OCI-M2 (cell line): ENCODE results near the gene TMEM154.

Source experiments
- DNase-seq: peaks from one replicate; lab custom pipeline; 2025; ENCODE audit not compliant: unreplicated experiment; lab: John Stamatoyannopoulos, UW

TMEM154 gene

GRCh38 chr4:152594978-152595925 is 84.5 kb downstream of the TMEM154 start:
- no peak for DNase-seq

- no peak for DNase-seq
Observed at GRCh38 chr4:152594057-152594456, 85.7 kb downstream of the TMEM154 start.

GRCh38 chr4:152591876-152592275 is 87.9 kb downstream of the TMEM154 start:
- no peak for DNase-seq

DNA sequence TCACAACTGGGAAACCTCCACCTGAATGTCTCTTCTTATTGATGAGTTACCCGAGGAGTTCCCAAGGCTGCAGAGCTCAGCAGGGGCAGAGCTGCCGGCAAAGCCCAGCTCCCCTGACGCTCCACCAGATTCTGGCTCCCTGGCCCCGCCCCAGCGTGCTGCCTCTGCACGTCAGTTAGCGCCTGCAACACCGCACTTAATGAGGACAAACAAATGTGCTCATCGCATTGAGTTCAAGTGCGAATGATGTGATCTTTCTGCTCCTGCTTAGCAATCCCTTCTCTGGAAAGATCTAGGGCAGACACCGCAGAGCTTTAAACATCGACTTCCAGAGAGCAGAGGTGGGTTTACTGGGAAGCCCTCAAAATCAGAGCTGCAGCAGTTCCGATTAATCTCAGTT is 88.4 kb downstream of the TMEM154 start:
- no peak for DNase-seq

DNA sequence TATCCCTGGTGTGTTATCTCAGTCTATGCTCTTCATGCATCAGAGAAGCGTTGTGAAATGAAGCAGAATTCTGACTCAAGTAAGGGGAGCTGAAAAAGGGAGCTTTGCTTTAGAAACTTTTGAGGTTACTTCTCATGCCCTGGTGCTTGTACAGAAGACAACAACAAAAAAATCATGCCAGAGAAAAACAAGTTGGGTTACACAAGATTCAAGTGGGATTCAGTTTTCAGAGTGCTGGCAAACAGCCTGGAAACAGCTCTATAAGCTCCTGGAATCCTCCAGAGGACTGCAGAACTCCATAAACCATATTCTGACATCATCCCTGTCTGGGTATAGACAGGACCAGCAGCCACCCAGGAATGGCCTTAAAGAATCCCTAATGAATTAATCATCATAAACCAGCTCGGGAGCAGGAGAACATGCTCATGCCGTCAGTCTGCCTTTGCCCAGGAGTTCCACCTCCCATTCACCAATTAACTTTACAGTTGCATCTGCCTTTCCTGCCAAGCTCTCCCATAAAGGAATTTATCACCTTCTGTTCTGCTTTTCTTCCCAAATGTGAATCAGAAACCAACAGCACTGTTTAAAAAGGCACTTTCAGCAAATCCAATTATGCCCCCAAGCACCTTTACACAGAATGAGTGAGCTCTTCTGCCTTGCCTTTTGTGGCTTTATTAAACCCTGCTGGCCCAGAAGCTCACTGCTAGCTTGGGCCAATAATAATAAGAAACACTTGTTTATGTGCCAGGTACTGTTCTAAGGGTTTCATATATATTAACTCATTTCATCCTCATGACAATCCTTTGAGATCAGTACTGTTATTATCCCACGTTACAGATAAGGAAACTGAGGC is 89.4 kb downstream of the TMEM154 start:
- DNase-seq = no peak

- DNase-seq = no peak
Observed at GRCh38 chr4:152588869-152589268, 90.9 kb downstream of the TMEM154 start.

DNA sequence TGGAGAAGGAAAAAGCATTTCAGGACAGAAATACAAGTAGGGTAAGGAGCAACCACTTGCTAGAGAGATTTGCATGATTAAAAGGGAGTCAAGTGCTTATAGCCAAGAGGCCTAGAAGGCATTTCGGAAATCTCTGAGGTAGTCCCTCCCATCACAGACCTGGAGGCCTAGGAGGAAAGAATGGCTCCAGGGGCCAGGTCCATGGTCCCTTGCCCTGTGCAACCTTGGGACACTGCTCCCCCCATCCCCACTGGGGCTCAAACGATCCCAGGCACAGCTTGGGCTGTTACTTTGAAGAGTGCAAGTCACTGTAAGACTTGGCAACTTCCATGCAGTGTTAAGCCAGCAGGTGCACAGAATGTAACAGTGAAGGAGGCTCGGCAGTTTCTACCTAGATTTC is 92.7 kb downstream of the TMEM154 start:
- DNase-seq = no peak

DNA sequence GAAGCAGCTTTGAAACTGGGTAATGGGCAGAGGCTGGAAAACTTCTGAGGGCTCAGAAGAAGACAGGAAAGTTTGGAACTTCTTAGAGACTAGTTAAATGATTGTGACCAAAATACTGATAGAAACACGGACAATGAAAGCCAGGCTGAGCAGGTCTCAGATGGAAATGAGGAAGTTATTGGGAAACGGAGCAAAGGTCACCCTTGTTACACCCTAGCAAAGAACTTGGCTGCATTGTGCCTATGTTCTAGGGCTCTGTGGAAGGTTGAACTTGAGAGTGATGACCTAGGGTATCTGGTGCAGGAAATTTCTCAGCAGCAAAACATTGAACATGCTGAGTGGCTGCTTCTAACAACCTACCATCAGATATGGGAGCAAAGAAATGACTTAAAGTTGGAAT is 93.1 kb downstream of the TMEM154 start:
- DNase-seq = no peak

DNA sequence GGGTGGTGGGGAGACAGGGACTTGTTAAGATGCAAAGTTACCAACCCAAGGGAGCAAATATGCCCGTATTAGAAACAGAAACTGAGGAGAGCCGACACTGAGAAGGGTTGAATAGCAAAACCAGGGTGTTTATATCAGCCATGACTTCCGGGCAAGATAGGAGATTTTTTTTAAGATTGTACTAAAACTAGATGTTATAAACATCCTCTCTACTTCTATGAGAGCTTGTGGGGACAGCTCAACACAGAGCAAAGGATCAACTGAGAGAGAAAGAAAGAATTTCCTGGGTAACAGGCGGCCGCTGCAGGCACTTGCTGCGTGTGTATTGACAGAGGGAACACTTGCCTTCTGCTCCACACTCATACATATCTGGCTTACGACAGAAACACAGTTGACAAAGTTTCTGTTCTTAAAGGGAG is 94.8 kb downstream of the TMEM154 start:
- no peak for DNase-seq

DNA sequence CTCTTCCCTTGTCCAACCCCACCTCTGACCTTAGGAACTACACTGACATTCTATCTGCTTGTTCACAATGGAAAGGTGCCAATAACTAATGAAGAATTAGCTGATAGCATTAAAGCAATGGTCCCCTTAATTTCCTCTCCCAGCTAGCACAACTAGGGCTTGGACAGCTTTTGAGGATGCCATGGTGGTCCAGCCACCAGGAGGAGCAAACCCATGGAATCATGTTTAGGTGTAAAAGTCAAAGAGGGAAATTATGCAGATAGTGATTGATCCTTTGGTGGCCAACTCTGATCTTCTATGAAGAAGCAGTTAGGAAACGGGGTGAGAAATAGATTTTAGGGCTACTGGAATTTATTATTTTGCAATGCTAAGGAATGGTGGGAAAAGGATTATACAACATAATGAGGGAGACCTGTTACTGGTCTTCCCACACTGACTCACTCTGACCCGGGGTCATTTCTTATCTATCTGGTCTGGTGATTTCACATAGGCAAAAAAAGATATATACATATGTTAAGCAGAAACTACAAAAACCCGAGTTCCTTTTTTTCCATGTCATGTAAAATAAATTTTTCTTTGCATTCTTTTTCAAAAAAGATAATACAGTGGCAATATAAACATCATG is 98.1 kb downstream of the TMEM154 start:
- no peak for DNase-seq

GRCh38 chr4:152579916-152580315 is 99.9 kb downstream of the TMEM154 start:
- no peak for DNase-seq

- DNase-seq = no peak
Observed at GRCh38 chr4:152579107-152579764, 100.6 kb downstream of the TMEM154 start.

DNA sequence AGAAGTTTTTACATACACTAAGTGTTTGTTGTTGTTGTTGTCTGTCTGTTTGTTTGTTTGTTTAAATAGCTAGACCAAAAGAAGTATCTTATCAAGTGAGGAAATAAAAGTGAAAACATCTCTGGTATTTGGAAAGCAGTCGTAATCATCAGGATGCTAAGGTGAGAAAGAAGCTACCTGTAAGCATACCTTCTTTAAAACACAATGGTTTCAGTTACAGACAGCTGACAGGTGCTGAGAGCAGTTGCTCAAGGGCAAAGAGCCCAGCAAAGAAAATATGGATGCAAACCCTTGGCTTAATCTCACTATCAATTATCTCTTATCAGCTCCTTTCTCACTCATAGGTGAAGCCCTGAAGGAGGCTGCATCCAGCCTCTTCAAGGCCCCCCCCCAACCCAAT is 101.1 kb downstream of the TMEM154 start:
- no peak for DNase-seq

DNA sequence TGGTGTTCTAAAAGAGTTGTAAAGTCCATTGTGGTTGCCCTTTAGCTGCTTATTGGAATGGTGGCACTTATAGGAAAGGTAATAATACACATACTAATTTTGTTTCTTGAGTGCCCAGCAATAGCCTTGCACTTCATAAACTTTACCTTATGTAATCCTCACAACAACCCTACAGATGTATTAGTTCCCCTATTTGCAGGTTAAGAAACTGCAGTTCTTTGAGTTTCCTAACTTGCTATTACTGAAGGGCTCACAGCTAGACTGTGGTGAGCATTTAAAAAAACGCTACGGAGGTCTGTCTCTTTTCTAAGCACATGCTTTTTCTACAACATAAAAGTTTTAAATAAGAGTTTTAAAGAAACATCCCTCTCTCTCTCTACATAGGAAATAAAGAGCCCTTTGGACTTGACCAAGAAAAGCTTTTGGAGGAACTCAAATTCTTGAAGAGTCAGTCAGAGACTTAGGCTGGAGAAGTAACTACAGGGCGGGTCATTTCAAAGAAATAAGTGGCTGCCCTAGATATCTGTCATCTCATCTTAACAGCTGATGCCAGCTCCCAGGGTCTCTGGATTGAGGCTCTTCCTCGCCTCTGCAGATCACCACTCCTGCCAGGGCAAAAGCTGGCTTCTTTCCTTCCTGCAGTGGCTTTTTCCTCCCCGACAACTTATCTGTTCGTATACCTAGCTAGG is 101.9 kb downstream of the TMEM154 start:
- no peak for DNase-seq

DNA sequence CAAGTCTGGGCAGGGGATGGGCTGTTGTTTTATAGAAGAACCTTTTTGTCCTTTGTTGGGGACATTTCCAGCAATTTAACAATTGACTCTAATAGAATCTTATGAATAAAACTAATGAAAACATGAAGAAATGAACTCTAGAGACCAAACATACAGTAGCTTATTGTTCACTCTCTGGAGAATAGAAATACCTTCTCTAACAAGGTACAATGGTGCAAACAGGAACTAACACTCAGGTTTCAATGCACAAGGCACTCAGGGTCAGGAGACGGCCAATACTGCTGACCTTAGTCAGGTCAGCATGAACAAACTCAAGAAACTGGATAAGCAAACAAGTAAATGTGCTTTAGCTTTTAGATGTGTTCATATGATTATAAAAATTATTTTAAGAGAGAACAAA is 104.3 kb downstream of the TMEM154 start:
- no peak for DNase-seq

DNA sequence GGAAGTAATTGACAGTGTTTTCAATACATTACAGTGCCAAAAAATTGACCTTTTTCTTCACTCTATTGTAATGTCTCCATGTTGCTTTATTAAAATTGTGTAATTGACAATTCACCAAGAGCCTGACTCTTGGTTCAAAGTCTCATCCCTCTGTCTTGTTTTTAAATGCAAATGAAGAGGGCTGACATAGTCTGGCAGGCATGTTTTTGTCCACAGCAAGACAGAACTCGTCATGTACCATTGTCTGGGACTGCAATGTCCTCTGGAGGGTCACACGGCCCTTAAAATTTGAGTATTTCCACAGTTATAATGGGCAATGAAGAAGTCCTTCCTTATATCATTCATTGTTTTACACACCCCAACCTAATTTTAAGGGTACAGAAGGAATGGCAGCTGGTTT is 105.9 kb downstream of the TMEM154 start:
- DNase-seq = no peak

DNA sequence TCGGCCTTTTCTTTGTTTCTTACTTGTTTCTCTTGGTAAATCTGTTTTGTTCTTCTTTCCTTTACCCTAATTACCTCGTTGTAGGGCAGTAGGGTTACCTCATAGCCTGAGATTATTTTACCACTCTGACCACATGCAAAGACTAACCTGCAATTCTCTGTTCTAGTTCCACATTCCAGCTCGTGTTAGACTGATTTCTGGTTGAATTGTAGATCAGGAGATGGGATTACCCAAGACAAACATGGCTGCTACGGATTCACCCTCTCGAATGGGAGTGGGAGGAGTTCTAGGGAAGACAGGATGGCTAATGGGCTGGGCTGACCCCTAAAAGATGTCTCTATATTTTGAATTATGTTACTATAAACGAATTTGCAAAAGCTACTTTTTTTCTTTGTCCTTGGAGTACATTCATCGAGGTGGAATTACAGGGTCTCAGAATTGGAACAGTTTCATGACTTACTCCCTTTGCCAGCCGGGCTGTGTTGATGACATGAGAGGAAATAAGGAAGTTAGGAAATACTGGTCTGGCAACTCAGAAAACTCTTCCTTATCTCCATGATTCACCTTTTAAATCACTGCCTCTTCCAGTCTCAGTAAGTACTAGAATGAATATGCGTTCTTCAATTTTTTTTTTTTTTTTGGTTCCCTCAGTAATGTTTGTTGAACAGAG is 107.2 kb downstream of the TMEM154 start:
- DNase-seq = no peak

DNA sequence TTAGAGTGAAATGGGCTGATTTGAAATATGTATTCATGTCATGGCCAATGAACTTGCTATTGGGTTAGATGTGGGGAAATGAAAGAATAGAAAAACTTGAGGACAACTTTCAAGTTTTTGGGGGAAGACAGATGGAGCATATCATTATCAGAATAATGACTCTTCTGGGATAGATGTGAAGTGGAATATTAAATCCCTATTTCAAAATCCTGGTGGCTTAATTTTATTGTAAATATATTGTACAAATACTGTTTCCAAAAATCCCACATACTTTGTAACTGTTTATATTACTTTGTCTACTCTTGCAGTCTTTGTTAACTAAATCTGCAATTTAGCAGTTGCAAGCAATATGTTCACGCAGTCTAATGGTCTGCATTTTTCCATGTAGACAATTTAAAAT is 108.0 kb downstream of the TMEM154 start:
- DNase-seq = no peak

DNA sequence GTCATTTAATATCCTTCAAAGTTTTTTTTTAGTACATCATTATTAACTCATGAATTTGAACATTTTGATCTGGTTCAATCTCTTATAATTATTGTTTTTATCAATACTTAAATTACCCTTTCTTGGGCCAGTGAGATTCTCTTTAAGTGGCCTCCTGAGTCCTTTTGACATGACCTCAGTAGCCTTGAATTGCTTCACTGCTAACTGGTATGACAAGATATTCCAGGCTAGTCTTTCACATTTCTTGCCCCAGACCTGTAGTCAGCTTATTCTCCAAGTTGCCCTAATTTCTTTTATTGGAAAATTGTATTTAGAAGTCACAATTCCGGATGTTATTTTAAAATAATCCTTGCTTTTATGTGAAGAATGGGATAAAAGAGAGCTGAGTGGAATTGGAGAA is 108.5 kb downstream of the TMEM154 start:
- DNase-seq = no peak
